ENCODE results near the gene MBD3. TPM values are rescaled to one million over a fixed set of nuclear protein-coding genes. Genes with fewer than 3 reads are reported as not detected.

Gene MBD3
- 94.9 and 124 TPM in 2 replicates for total RNA-seq

GRCh38 chr19:1592755-1593500 lies at the start of gene MBD3:
Gene MBD3, minus strand, starts transcription at chr19:1592865. Its CDS starts 234 bp downstream, at chr19:1592631.

GRCh38 chr19:1605236-1606137 lies 12.8 kb upstream of the MBD3 start, which contains the start of gene UQCR11:
Gene UQCR11, minus strand, starts transcription at chr19:1605462. Its CDS starts 53 bp downstream, at chr19:1605409.

GRCh38 chr19:1568320-1569019 lies 24.2 kb downstream of the MBD3 start, which contains the start of gene MEX3D:
Gene MEX3D, minus strand, starts transcription at chr19:1568325. Its CDS starts 267 bp downstream, at chr19:1568058.

Other genes starting within 250 kb of the MBD3 start
- 46.2 and 51.7 TPM in 2 replicates for gene NDUFS7, start 209.0 kb downstream of the MBD3 start, total RNA-seq
- 26.1 and 38.8 TPM in 2 replicates for gene GAMT, start 191.3 kb downstream of the MBD3 start, total RNA-seq
- gene DAZAP1, start 185.3 kb downstream of the MBD3 start, total RNA-seq = 46.5 and 63.6 TPM in 2 replicates
- 311 and 346 TPM in 2 replicates for gene RPS15, start 154.5 kb downstream of the MBD3 start, total RNA-seq
- 0.13 and 0.20 TPM in 2 replicates for gene APC2, start 142.7 kb downstream of the MBD3 start, total RNA-seq
- 26.7 and 33.0 TPM in 2 replicates for gene C19orf25, start 113.7 kb downstream of the MBD3 start, total RNA-seq
- gene PCSK4, start 102.5 kb downstream of the MBD3 start, total RNA-seq = 0.92 and 1.4 TPM in 2 replicates
- gene REEP6, start 101.7 kb downstream of the MBD3 start, total RNA-seq = 1.0 and 2.1 TPM in 2 replicates
- gene ADAMTSL5, start 79.8 kb downstream of the MBD3 start, total RNA-seq = 4.6 and 8.1 TPM in 2 replicates
- 0.13 TPM in 1 of 2 replicates, not detected in the other for gene PLK5, start 68.8 kb downstream of the MBD3 start, total RNA-seq
- gene MEX3D, start 24.5 kb downstream of the MBD3 start, total RNA-seq = 27.8 and 50.2 TPM in 2 replicates
- gene UQCR11, start 12.6 kb upstream of the MBD3 start, total RNA-seq = 51.2 and 62.7 TPM in 2 replicates
- gene TCF3, start 59.8 kb upstream of the MBD3 start, total RNA-seq = 62.4 and 117 TPM in 2 replicates
- gene ONECUT3, start 160.6 kb upstream of the MBD3 start, total RNA-seq = not detected in 2 replicates
- gene ATP8B3, start 219.4 kb upstream of the MBD3 start, total RNA-seq = 1.8 TPM in 2 replicates